Right ventricle myocardium superior (tissue), 1 donor: ENCODE data around the gene C9orf50. TPM values are rescaled to one million over a fixed set of nuclear protein-coding genes. Genes with fewer than 3 reads are reported as not detected.

Experiments used
- ATAC-seq: fragments of 200-7000 bp; cut with Tn5 transposase; one replicate; pipeline ENCODE4 v1.9.1; 2020; ENCODE audit warnings: mild to moderate bottlenecking; ENCODE audit not compliant: poor library complexity
- DNase-seq: peaks from one replicate; pipeline ENCODE4 v3.0.0-alpha.2; 2020
- intact Hi-C: fragments of 100-400 bp; cut with DNase I; formaldehyde crosslinking; loops from one replicate; pipeline ENCODE4 v1.11.2; 2022
- total RNA-seq: library from RNA; stranded (reverse); fragmentation: NEBNext Ultra II Directional; extraction: Animal tissue kit (Norgen Biotek cat#: 25700); gene quantifications from one replicate; pipeline ENCODE4 v1.2.1, GENCODE V29; 2021
- donor health status: DM: no; HTN: yes; CAD: no; lungs with severe emphysema.

Gene C9orf50
- total RNA-seq, 1 donor from 2014 or later: not detected

DNA sequence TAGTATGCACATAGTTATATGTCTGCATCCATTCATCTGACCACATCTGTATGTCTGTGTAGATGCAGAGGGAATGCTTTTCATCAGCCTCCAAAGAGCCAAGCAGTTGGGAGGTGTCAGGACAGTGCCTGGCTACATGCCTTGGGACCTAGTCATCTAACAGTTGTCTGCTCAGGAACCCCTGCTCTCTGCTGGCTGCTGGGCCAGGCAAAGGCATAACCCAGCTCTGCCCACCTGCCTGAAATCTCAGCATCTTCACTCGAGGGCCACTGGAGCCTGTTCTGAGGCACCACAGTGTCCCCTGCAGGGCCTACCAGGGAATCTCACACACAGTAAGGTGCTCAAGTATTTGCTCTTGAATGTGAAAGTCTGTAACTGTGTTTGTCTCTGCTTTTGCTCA, 3.7 kb downstream of the C9orf50 start:
- no peak for DNase-seq
- intact Hi-C loops: no loop called here
- no peak for ATAC-seq

DNA sequence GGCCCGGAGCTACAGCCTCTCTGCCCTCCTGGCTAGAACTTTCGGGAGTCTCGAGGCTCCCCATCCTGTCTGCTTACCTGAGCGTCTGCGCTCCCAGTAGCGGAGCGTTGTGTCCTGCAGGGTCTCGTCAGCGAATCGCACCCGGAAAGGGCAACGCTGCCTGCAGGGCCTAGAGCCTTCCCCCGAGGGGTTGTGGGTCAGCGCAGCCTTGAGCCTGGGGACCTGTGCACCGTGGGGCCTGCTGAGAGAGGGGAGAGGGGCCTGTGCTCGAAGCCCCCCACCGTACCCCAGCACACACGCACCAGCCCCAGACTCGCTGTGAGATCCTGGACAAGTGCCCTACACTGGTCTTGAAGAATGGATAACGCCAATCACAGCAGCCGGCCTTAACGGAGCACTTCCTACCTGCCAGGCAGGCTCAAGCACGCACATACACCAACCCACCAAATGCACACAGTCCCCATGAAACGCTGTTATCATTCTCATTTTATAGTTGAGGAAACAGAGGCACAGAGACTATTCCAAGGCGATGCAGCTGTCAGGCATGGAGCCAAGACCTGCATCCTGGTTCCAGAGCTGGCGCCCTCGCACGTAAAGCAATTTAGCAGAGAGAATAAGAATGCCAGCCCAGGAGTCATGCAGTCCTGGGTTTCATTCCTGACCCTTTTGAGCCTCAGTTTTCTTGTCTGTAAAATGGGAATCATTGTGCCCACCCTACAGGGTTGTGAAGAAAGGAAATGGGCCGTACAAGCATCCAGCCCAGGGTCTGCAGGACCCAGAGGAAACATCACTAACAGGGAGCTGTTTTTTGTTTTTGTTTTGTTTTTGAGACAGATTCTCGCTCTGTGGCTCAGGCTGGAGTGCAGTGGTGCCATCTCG, 5.3 kb downstream of the C9orf50 start:
- intact Hi-C loops: no loop called here
- no peak for DNase-seq
- no peak for ATAC-seq

DNA sequence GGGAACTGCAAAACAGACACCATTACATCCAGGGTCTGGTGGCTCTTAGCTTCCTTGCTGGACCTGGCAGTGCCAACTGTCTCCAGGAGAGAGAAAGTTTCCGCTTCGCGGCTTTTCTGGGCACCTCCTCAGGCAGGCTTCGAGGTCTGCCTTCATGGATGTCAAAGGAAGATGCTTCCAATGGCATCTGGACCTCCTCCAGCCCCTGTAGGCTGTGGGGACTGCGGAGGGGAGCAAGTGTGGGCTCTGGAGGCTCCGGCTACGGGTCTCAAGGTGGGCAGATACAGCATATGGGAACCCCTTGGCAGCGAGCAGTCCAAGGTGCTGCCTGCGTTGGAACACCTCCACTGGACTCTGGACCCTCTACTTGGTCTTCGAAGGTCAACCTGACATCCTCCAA, 6.0 kb downstream of the C9orf50 start:
- DNase-seq: no peak
- no peak for ATAC-seq
- intact Hi-C loops: loop anchor here (5.0 kb wide), 1 partner anchor 118 kb away; no protein-coding TSS in a partner anchor

DNA sequence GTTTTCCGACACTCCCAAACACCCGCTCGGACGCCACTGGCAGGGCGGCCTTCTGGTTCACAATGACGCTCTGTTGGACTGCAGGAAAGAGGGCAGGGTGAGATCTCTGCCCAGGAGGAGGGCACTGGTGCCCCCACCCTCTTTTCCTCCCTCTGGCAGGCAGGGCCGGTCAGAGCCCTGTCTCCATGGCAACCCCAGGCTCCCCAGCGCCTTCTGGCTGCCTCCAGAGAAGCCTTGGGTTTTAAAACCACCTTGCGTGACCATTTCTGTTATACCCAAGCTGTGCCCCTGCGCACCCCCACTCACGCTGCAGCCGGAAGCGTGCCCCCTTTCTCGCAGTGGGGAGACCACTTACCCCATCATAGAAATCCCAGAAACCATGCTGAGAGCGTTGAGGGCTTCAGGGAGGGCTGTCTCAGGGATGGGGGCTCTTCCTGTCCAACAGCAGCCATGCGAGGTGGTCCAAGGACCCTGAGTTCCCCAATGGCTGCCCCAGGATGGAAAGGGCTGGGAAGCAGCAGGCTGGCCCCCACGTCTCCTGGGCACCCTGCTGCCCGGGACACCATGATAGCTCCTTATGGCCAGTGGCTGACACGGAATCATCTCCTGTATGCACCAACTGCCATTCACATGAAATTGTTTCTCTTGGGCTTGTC, 7.3 kb downstream of the C9orf50 start:
- intact Hi-C loops: loop anchor here (5.0 kb wide), 1 partner anchor 116 kb away; no protein-coding TSS in a partner anchor
- no peak for ATAC-seq
- no peak for DNase-seq

DNA sequence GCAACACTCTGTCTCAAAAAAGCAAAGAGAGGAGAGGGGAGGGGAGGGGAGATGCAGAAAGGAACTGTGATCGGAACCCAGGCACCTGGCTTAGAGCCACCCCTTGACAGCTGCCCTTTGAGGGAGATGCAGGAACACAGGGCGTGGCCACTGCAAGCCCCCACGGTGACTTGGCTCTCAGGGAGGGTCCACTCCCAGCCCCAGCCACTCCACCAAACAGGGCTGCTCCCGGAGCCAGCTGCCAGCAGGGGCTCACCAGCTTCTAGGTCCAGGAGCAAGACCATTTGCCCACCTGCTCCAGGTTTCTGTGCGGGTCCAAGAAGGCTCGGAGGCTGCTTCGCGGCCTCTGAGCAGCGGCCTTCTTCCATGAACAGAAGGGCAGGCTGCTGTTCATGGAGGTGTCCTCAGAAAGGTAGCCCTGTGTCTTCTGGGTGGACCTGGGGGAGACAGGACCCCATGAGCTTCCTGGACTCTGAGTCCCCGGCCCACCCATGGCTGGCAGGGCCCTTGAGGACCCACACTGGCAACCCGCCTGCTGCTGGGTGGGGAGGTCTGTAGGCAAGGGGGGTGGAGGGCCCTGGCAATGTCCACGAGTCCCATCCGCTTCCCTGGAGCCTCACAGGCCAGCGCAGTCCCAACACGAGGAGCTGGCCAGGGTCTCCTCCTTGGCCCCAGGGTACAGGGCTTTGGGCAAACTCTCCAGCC, 7.9 kb downstream of the C9orf50 start:
- intact Hi-C loops: loop anchor here (5.0 kb wide), 1 partner anchor 116 kb away; no protein-coding TSS in a partner anchor
- DNase-seq (no peak), ATAC-seq (no peak)

DNA sequence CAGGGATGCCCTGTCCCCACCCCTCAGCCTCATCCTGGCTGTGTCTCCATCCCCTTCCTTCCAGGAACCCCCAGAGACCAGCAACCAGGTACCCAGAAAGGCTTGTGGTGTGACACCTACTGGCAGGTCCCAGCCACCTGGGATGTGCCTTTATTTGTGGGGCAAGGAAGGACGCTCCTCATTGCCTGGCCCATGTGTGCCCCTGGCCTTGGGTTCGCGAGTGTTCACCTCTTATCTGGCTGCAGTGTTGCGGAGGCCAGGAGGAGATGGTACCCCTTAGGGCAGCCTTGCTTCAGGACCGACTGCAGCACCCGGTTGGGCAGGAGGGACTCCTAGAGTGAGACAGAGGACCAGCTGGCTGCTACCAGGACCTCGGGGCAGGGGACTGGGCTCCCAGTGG, 8.8 kb downstream of the C9orf50 start:
- DNase-seq: no peak
- ATAC-seq: no peak
- intact Hi-C loops: loop anchor here (5.0 kb wide), 1 partner anchor 115 kb away; no protein-coding TSS in a partner anchor

DNA sequence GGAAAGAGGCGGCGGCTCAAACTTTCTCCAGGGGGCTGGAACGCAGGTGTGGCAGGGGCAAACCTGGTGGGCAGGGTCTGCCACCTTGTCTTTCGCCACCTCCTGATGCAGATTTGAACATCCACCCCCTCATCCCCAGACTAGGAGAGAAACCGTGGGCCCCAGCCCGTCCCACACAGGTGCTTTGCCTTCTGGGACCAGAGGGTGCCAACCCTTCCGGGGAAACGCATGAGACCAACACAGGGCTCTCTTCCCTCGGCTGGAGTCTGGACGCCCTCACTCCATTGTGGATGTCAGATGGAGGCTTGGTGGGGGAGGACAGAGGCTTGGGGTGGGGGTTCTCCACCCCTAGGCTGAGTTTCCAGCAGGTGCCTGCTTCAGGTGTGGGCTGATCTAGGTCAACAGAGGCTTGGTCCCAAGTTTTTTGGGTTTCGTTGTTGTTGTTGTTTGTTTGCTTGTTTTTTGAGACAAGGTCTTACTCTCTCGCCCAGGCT, 9.5 kb downstream of the C9orf50 start:
- no peak for DNase-seq
- intact Hi-C loops: loop anchor here (5.0 kb wide), 1 partner anchor 114 kb away; no protein-coding TSS in a partner anchor
- ATAC-seq: no peak

DNA sequence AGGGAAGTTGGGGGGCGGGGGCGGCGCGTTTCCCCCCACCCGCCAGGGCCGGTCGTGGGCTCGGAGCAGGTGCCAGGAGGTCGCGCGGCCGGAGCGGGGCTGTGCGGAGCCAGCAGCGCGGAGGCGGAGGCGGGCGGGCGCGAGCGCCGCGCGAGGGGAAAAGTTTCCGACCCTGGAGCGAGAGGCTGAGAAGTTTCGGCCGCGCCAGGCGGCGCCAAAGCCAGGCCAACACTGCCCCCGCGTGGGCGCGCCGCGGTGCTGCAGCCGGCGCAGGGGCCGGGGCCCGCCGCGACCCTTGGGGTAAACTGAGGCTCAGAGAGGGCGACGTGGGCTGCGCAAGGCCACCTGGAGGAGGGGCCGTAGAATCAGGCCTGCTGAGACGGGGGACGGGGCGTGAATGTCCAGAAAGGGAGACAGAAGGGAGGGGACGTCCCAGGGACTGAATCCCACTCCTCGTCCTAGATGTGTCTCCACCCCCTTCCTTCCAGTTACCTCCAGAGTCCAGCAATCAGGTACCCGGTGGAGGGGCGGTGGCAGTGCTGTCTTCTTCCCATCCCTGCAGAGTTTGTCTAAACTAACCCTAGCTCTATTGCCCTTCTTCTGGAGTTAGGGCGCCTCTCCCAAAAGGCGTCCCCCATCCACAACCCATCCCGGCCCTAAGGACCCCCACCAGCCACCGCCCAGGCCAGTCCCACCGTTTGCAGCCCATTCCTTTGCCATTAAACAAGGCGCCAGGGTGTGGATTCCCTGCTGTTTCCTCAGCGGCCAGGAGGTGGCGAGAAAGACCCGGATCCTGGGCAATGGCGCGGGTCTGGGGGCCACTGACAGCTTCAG, 10.2 kb downstream of the C9orf50 start:
- DNase-seq (peak; percentile 89), ATAC-seq (peak; percentile 76)
- intact Hi-C loops: loop anchor here (5.0 kb wide), 1 partner anchor 113 kb away; no protein-coding TSS in a partner anchor

DNA sequence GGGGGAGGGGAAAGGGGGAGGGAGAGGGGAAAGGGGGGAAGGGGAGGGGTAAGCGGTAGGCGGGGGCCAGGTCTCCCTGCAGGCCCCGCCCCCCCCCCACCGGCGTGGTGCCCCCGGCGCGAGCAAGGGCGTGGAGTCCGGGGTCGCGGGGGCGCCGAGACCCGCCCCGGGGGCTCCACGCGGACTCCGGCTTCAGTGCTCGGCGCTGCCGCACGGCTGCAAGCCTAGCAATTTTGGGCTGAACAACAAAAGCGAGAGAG, 10.8 kb downstream of the C9orf50 start:
- DNase-seq: no peak
- no peak for ATAC-seq
- intact Hi-C loops: loop anchor here (5.0 kb wide), 1 partner anchor 113 kb away; no protein-coding TSS in a partner anchor

DNA sequence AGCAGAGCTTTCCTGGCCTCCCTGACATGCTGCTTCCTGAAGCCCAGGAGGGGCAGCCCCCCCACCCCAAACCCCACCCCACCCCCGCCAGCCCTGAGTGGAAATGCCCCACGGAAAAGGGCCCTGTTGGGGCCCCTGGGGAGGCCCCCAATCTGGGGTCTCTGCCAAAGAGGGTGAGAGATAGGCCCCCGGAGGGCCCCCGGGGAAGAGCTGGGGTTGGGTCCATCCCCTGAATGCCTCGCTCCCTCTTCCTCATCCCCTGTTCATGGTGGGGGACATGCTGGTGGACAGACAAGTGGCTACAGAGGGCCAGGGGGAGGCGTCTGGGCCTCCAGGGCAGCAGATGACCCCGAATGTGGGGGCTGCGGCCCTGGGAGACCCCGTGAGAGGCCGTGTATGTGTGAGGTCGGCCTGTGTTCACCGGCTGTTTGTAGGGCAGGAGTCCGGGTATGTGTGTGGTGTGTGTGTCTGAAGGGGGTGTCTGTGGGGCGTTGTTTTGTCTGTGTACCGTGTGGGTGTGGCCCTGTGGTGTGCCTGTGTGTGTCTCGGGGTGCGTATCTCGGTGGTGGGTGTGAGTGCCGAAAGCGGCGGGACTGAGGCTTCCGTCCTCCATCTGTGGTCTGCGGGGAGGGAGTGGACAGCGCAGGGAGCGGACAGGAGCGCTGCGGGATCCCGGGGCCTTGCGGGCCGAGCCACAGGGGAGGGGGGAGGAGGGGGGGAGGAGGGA, 11.3 kb downstream of the C9orf50 start:
- peak; percentile 67 for DNase-seq

DNA sequence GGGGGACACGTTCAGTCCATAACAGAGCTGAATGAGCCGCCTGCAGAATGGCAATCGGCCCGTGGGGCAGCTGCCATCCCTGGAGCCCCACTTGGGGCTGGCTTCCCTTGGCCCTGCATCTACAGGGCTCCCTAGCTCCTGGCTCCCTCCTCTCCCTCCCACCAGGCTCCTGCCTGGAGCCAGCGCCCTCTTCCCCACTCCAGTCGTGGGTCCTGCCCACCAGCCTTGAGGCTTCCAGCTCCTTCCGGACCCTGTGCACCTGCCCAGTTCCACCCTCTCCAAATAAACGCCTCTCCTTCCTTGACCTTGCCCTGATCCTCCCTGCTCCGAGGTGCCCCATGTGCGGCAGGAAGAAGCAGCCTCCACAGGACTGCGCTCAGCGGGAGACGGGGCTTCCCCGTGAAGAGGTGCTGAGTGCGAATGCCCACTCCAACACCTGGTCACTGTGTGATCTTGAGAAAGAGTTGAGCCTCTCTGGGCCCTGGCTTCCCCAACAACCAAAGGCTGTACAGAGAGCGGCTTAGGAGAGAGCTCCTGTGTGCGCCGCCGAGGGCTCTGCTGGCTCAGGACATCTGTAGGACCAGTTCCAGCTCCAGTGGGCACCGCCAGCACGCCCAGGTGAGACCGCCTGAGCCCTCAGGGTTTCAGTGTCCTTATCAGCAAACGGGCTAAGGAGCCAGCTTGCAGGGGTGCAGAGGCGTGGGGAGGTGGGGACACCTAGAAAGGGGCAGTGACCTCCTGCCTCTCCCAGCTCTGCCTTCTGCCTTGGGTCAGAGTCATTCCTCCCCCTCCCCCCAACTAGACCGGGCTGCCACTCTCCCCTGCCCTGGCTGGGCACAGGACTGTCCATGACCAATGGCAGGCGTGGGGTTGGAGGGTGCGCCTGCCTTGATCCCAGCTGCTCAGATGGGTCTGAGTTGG, 12.1 kb downstream of the C9orf50 start:
- DNase-seq: no peak
- no peak for ATAC-seq

More for the DNA sequence above, 11.3 kb downstream of the C9orf50 start:
- intact Hi-C loops: loop anchor here (2.0 to 5.0 kb wide), 2 partner anchors 112 to 471 kb away; no protein-coding TSS in a partner anchor
- peak; percentile 4 for ATAC-seq

DNA sequence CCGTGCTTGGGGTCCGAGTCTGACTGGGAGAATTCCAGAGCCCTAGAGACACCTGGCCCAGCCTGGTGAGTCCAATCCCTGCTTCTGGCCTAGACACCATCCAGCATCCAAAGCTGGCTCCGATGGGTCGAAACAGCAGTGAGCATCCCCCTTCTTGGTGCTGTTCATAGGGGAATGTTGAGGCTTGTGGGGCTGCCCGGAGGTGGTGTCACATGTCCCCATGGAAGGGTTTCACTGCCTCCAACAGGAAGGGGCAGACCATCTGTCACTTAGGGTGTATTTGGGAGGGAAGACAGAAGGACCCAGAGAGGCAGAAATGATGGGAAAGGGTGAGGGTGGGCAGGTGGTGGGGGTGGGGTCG, 13.9 kb downstream of the C9orf50 start:
- DNase-seq (no peak), ATAC-seq (no peak)
- intact Hi-C loops: no loop called here

More for the DNA sequence above, 12.1 kb downstream of the C9orf50 start:
- intact Hi-C loops: loop anchor here (2.0 kb wide), 1 partner anchor 470 kb away; no protein-coding TSS in a partner anchor

DNA sequence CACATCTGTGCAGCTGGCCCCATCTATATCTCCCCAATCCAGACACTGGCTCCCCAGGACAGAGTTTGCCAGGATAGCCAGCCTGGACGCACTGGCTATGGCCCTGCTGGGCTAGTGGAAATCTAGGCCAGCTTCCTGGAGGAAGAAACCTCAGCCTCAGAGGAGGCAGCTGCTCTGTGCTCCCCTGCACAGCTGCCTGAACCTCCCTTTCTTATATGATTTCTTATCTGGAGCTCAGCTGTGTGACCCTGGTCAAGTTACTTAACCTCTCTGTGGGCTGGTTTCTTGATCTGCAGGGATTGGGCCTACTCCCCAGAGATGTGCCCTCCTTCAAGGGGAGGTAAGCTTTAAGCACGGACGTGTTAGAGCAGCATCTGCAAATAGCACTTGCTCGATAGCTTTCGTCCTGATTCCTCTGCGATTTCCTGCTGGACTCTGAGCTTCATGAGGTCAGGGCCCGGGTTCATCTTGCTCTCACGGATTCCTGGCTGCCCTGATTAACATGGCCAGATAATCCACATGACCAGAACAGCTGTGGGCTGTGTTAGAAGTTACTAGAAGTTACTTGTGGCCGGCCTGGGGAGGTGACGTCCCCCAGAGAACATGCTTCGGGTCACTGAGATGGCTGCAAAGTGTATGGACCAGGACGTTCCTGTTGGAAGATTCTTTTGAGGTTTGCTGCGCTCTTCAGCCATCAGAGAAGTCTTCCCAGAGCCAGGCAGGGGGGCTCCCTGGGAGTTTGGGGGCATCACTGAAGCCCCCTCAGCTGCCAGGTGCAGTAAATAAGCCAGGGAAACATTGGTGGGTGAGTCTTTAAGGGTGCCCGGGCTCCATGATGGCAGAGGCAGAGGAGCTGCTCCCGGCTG, 14.5 kb downstream of the C9orf50 start:
- ATAC-seq: no peak
- intact Hi-C loops: no loop called here
- DNase-seq: no peak

DNA sequence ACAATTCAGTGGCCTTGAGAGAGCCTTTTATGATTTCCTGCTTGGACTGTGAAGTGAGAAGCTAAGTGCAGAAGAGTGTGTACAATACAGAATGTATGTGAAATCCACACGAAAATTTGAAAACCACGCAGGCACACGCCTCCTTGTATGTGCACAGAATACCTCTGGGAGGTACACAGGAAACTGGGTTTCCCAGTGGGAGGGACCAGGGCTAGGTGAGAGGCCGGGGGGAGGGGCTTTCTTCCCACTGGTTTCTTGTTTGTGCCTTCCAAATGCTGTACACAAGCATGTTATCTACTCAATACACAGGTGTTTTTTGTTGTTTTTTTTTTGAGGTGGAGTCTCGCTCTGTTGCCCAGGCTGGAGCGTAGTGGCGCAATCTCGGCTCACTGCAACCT, 16.1 kb downstream of the C9orf50 start:
- ATAC-seq: no peak
- intact Hi-C loops: no loop called here

DNA sequence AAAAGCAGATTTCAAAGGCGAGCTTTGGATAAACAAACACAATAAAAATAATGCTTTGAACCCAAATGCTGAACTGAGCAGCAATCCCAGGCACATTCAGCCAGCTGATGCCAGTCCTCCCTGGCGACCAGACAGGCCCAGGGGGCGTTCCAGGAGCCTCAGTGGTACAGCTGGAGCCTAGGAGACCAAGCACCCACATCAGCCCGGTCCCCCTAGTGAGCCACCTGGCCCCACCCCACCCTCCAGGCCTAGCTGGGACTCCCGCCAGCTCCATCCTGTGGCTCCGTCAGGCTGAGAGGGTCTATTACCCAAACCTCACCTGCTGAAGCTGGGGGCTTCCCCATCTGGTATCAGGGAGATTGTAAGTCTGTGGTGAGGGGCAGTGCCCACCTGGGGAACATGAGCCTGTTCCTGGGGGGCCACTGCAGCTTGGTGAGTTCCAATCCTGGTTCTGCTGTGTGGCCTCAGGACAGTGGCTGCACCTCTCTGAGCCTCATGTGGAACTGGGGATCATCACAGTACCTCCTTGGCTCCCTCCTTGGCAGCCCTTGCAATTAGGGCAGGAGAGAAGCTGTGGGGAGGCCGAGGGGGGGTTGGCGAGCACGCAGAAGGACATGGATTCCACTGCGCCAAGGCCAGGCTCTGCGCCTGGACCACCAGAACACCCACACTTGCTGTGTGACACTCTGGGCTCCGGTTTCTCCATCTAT, 16.7 kb downstream of the C9orf50 start:
- DNase-seq: no peak
- intact Hi-C loops: no loop called here
- ATAC-seq: no peak

More for the DNA sequence above, 16.1 kb downstream of the C9orf50 start:
- no peak for DNase-seq
